ENCODE measurements around the gene PTPRN2.

The PTPRN2 gene

DNA sequence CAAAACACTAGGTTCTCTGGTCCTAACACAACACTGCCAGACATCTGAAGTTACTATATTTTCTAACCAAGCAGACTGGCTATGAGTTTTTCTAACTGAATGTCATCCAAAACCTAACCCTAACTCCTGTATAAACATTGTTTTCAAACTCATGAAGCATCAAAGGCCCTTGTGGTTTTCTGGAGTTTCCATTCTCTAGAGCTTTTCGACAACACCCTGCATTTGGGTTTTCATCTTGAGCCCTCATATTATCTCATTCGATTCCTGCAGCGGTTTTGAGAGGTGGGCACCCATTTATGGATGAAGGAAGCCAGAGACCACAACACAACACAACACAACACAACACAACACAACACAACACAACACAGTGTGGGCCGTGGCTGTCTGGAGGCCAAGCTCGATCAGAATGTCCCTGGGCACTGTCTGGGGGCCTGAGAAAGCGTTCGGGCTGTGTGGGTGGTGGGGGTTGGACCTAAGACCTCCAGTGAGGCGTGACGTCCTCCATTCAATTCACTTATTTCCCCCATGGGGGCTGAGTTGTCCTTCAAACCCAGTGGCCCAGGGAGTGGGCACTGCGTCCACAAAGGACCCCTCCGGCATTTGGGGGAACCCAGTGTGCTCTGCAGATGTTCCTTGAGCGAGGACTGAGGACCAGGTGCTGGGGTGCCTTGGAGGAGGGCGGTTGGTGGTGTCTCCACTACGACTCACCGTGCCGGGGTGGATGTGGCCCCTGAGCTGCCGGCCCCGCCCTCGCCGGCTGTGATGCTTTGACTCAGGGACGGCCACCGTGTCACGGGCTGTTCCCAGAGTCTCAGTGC lies 760.4 kb downstream of the PTPRN2 start:
- DNase-seq (ENCODE audit: low spot score): no peak
- TF ChIP-seq, protein P1, sequence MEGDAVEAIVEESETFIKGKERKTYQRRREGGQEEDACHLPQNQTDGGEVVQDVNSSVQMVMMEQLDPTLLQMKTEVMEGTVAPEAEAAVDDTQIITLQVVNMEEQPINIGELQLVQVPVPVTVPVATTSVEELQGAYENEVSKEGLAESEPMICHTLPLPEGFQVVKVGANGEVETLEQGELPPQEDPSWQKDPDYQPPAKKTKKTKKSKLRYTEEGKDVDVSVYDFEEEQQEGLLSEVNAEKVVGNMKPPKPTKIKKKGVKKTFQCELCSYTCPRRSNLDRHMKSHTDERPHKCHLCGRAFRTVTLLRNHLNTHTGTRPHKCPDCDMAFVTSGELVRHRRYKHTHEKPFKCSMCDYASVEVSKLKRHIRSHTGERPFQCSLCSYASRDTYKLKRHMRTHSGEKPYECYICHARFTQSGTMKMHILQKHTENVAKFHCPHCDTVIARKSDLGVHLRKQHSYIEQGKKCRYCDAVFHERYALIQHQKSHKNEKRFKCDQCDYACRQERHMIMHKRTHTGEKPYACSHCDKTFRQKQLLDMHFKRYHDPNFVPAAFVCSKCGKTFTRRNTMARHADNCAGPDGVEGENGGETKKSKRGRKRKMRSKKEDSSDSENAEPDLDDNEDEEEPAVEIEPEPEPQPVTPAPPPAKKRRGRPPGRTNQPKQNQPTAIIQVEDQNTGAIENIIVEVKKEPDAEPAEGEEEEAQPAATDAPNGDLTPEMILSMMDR (IDR thresholded peaks at IDR 0.05; ENCODE audit: extremely low read depth, insufficient read depth, missing control alignments): no peak
- in situ Hi-C loops (cut with MboI; ENCODE audit: low pct_unique_long_range_greater_than_20kb, low sequenced_read_pairs, unreplicated experiment): no loop called here

- no peak for DNase-seq (ENCODE audit: low spot score)
- in situ Hi-C loops (cut with MboI; ENCODE audit: low pct_unique_long_range_greater_than_20kb, low sequenced_read_pairs, unreplicated experiment): no loop called here
- TF ChIP-seq, protein P1 (IDR thresholded peaks at IDR 0.05; ENCODE audit: extremely low read depth, insufficient read depth, missing control alignments): no peak
These were observed 761.1 kb downstream of the PTPRN2 start for GRCh38 chr7:157826566-157826965.

- TF ChIP-seq, protein P1 (IDR thresholded peaks at IDR 0.05; ENCODE audit: extremely low read depth, insufficient read depth, missing control alignments): no peak
- in situ Hi-C loops (cut with MboI; ENCODE audit: low pct_unique_long_range_greater_than_20kb, low sequenced_read_pairs, unreplicated experiment): no loop called here
- no peak for DNase-seq (ENCODE audit: low spot score)
These were observed 762.3 kb downstream of the PTPRN2 start for GRCh38 chr7:157825325-157825724.

DNA sequence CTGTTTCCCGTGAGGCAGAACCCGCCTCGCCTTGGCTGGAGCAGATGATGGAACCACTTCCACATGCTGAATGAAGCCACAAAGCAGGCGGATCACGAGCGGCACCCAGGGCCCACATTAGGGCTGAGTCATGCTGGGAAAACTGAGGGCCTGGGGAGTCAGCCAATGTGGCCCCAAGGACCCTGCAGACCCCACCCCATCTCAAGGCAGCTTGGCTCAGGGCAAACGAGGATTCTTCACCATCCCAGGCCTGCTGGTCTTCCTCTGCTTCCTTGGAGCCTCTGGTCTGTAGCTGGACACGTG lies 762.9 kb downstream of the PTPRN2 start:
- DNase-seq (ENCODE audit: low spot score): no peak
- in situ Hi-C loops (cut with MboI; ENCODE audit: low pct_unique_long_range_greater_than_20kb, low sequenced_read_pairs, unreplicated experiment): no loop called here
- TF ChIP-seq, protein P1 (IDR thresholded peaks at IDR 0.05; ENCODE audit: extremely low read depth, insufficient read depth, missing control alignments): no peak

DNA sequence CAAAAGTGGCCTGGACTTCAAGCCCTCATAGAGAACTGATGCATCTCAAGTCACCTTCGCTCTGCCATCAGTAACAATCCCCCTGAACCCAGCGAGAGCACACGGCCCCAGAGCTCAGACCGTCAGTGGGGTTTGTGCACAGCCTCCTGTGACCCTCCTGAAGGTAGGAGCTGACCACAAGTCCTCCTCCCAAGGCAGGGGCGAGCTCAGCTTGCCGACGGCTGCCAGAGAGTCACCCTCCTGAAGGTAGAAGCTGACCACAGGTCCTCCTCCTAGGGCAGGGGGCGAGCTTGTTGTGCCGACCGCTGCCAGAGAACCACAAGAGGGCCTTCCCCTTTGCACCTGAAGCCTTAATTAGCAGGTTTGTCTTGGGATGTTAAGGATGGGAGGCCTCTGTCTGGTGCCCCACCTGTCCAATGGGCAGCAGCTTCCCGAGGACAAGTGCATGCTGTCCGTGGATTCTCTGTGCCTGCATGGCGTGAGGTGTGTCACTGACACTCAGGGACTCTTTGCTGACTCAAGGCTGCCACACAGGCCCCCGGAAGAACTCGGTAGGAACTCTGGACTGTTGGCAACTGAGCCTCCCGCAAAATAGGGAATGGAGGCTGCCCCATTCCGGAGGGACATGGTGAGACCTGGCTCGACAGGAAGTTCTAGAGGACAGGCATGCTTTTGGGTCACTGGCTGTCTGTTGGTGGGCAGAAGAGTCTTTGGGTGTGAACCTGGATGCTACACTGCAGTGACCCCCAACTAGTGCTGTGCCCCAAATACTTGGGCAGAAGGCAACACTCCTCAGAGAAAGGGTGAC lies 763.4 kb downstream of the PTPRN2 start:
- in situ Hi-C loops (cut with MboI; ENCODE audit: low pct_unique_long_range_greater_than_20kb, low sequenced_read_pairs, unreplicated experiment): no loop called here
- TF ChIP-seq, protein P1 (IDR thresholded peaks at IDR 0.05; ENCODE audit: extremely low read depth, insufficient read depth, missing control alignments): no peak
- no peak for DNase-seq (ENCODE audit: low spot score)

DNA sequence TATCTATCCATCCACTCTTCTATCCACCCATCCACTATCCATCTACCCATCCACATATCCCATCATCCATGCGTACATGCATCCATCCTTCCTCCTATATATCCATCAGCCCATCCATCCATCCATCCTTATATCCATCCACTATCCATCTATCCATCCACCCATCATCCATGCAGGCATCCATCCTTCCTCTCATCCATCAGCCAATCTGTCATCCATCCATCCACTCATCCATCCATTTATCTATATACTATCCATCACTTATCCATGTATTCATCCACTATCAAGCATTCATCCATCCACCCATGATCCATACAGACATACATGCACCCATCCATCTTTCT lies 765.0 kb downstream of the PTPRN2 start:
- TF ChIP-seq, protein P1 (IDR thresholded peaks at IDR 0.05; ENCODE audit: extremely low read depth, insufficient read depth, missing control alignments): no peak
- in situ Hi-C loops (cut with MboI; ENCODE audit: low pct_unique_long_range_greater_than_20kb, low sequenced_read_pairs, unreplicated experiment): no loop called here
- no peak for DNase-seq (ENCODE audit: low spot score)
